Gastroesophageal sphincter (tissue), 3 donors: ENCODE results near the gene NRDC.

Source experiments
- CTCF ChIP-seq, 4 experiments: fragments of 200-600 bp in 2 of 4; fragments of 450-650 bp in 2 of 4; sonication (generic) in 1 of 4; IDR thresholded peaks; one replicate each; pipeline ENCODE4 v1.5.1; 2017 to 2019; ENCODE audit warnings: antibody characterized with exemption in 4 of 4, mild to moderate bottlenecking in 2 of 4, moderate library complexity in 2 of 4
- POLR2AphosphoS5 ChIP-seq: sonication (generic); formaldehyde crosslinking; IDR thresholded peaks from one replicate; pipeline ENCODE4 v1.6.1; 2017; ENCODE audit warnings: antibody characterized with exemption

DNA sequence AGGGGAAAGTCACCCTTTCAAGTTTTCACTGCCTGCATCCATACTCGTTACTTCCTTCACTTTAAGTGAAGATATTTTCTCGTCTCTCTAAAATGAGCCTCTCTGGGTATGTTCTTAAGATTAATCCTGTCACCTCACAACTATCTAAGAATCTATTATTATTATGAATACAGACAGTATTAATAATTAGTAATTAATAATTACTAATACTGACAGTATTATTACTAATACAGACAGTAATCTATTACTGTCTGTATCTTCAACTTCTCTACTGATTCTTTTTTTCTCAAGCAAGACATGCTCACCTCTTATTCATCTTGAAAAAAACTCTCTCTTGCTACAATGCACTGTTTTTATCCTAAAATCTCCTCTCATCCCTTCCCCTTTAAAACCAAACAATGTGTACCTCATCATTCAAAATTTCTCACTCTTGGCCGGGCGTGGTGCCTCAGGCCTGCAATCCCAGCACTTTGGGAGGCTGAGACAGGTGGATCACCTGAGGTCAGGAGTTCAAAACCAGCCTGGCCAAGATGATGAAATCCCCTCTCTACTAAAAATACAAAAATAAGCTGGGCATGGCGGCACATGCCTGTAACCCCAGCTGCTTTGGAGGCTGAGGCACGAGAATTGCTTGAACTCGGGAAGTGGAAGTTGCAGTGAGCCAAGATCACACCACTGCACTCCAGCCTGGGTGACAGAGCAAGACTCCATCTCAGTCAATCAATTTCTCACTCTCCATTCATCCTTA, 7.8 kb downstream of the NRDC start:
- TF ChIP-seq CTCF (IDR thresholded peaks at IDR 0.05), result no peak
- TF ChIP-seq POLR2AphosphoS5, result no peak
